A549 (cell line): ENCODE measurements around the gene CCDC97.

Experiments used
- JUNB ChIP-seq: fragments of >200 bp; sonication (Bioruptor Twin); formaldehyde crosslinking; IDR thresholded peaks from 2 replicates; pipeline ENCODE4 v1.6.1; 2016
- REST ChIP-seq: fragments of 200-600 bp; sonication (generic); IDR thresholded peaks from 2 replicates; pipeline ENCODE4 v1.6.1; 2016; ENCODE audit warnings: antibody characterized with exemption, mild to moderate bottlenecking, moderate library complexity
- RFX5 ChIP-seq: fragments of 450-650 bp; IDR thresholded peaks from 2 replicates; pipeline ENCODE4 v1.7.1; 2014; ENCODE audit warnings: antibody characterized with exemption, mild to moderate bottlenecking, moderate library complexity
- TP53 ChIP-seq: fragments of 250-450 bp; sonication (Bioruptor Pico); IDR thresholded peaks from 2 replicates; pipeline ENCODE4 v1.5.0; 2021; ENCODE audit warnings: mild to moderate bottlenecking, moderate library complexity
- TF ChIP-seq, protein P1 (sequence below): fragments of >200 bp; sonication (Bioruptor Twin); formaldehyde crosslinking; IDR thresholded peaks from 3 replicates; pipeline ENCODE4 v1.5.1; 2016

GRCh38 chr19:41324921-41325639 lies 15.1 kb downstream of the CCDC97 start:
- TF ChIP-seq, protein P1, sequence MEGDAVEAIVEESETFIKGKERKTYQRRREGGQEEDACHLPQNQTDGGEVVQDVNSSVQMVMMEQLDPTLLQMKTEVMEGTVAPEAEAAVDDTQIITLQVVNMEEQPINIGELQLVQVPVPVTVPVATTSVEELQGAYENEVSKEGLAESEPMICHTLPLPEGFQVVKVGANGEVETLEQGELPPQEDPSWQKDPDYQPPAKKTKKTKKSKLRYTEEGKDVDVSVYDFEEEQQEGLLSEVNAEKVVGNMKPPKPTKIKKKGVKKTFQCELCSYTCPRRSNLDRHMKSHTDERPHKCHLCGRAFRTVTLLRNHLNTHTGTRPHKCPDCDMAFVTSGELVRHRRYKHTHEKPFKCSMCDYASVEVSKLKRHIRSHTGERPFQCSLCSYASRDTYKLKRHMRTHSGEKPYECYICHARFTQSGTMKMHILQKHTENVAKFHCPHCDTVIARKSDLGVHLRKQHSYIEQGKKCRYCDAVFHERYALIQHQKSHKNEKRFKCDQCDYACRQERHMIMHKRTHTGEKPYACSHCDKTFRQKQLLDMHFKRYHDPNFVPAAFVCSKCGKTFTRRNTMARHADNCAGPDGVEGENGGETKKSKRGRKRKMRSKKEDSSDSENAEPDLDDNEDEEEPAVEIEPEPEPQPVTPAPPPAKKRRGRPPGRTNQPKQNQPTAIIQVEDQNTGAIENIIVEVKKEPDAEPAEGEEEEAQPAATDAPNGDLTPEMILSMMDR = no peak
- TF ChIP-seq JUNB (no peak), TP53 (CRISPR knock-in tag) (no peak), RFX5 (no peak), REST (no peak)
